Activated T-cell treated with anti-CD3 and anti-CD28 coated beads, Interleukin-2, amount 50 U/mL, for 48 hours (primary cell): Measurements from ENCODE around the gene CRISPLD2.

ENCODE experiments used
- DNase-seq, 2 experiments: peaks; one replicate each; pipeline ENCODE4 v3.0.0-alpha.2; 2020

Gene CRISPLD2

GRCh38 chr16:84888450-84888849, 68.7 kb downstream of the CRISPLD2 start:
- DNase-seq, result no peak

- DNase-seq, result no peak
These were observed 69.3 kb downstream of the CRISPLD2 start for GRCh38 chr16:84889066-84889465.

- no peak for DNase-seq
These were observed 70.6 kb downstream of the CRISPLD2 start for GRCh38 chr16:84890427-84890826.

GRCh38 chr16:84891149-84891795, 71.5 kb downstream of the CRISPLD2 start:
- no peak for DNase-seq

GRCh38 chr16:84892097-84892496, 72.3 kb downstream of the CRISPLD2 start:
- DNase-seq, result no peak

GRCh38 chr16:84893467-84893848, 73.7 kb downstream of the CRISPLD2 start:
- no peak for DNase-seq

- no peak for DNase-seq
These were observed 74.2 kb downstream of the CRISPLD2 start for GRCh38 chr16:84893849-84894599.

GRCh38 chr16:84895016-84895415, 75.2 kb downstream of the CRISPLD2 start:
- no peak for DNase-seq

- DNase-seq, result no peak
These were observed 77.1 kb downstream of the CRISPLD2 start for GRCh38 chr16:84896847-84897246.

- DNase-seq, result no peak
These were observed 78.2 kb downstream of the CRISPLD2 start for GRCh38 chr16:84897911-84898377.

GRCh38 chr16:84898447-84898846, 78.7 kb downstream of the CRISPLD2 start:
- DNase-seq, result no peak

GRCh38 chr16:84899414-84899813, 79.6 kb downstream of the CRISPLD2 start:
- no peak for DNase-seq

GRCh38 chr16:84905965-84906460, 86.2 kb downstream of the CRISPLD2 start:
- DNase-seq, result no peak

- DNase-seq, result no peak
These were observed 87.3 kb downstream of the CRISPLD2 start for GRCh38 chr16:84907051-84907450.

- no peak for DNase-seq
These were observed 87.8 kb downstream of the CRISPLD2 start for GRCh38 chr16:84907575-84907974.

- no peak for DNase-seq
These were observed 89.8 kb downstream of the CRISPLD2 start for GRCh38 chr16:84909476-84910085.

- DNase-seq, result no peak
These were observed 91.9 kb downstream of the CRISPLD2 start for GRCh38 chr16:84911486-84912216.

- DNase-seq, result no peak
These were observed 93.5 kb downstream of the CRISPLD2 start for GRCh38 chr16:84913315-84913714.

- no peak for DNase-seq
These were observed 94.5 kb downstream of the CRISPLD2 start for GRCh38 chr16:84914273-84914672.

GRCh38 chr16:84916178-84916577, 96.4 kb downstream of the CRISPLD2 start:
- no peak for DNase-seq

GRCh38 chr16:84916850-84917249, 97.1 kb downstream of the CRISPLD2 start:
- DNase-seq, result no peak

GRCh38 chr16:84917492-84917891, 97.7 kb downstream of the CRISPLD2 start:
- no peak for DNase-seq
